ENCODE measurements around the gene MYBBP1A.
"Not testable (repeated sequence)": the region's sequence is repeated elsewhere in the genome, so short reads cannot be mapped to it uniquely, and the experiment has no call there.

MYBBP1A gene

GRCh38 chr17:4554997-4555799, at the start of gene MYBBP1A:
Gene MYBBP1A, minus strand, starts transcription at chr17:4555384. Its CDS starts 60 bp downstream, at chr17:4555324.
- H3K4me3 ChIP-seq (ENCODE audit: low read length), result peak within 1 kb of the TSS; percentile 79
- H3K27me3 ChIP-seq (ENCODE audit: control insufficient read depth, insufficient read depth, low read length), result no peaks in the 10 kb centered on the region
- no peaks in the 10 kb centered on the region for H3K9me3 ChIP-seq (ENCODE audit: control insufficient read depth, low read length)
- H3K9ac ChIP-seq (ENCODE audit: low read length), result peak within 1 kb of the TSS; percentile 81
- peaks cover 31% of the 10 kb centered on the region for H3K4me1 ChIP-seq (ENCODE audit: control insufficient read depth, insufficient read depth, low read length)
- peaks cover 4% of the 10 kb centered on the region for H3K36me3 ChIP-seq (ENCODE audit: control insufficient read depth, insufficient read depth, low read length)

GRCh38 chr17:4604736-4605135, 49.6 kb upstream of the MYBBP1A start:
- H3K9me3 ChIP-seq (ENCODE audit: control insufficient read depth, low read length); H3K36me3 ChIP-seq (ENCODE audit: control insufficient read depth, insufficient read depth, low read length); H3K27me3 ChIP-seq (ENCODE audit: control insufficient read depth, insufficient read depth, low read length); H3K9ac ChIP-seq (ENCODE audit: low read length); H3K4me3 ChIP-seq (ENCODE audit: low read length): not testable (repeated sequence)
- H3K4me1 ChIP-seq (ENCODE audit: control insufficient read depth, insufficient read depth, low read length), result peaks cover 14% of the 10 kb centered on the region

GRCh38 chr17:4604111-4604644, 49.0 kb upstream of the MYBBP1A start:
- Histone ChIP-seq H3K36me3 (ENCODE audit: control insufficient read depth, insufficient read depth, low read length) (no peaks in the 10 kb centered on the region), H3K9ac (ENCODE audit: low read length) (no peak overlapping the region), H3K9me3 (ENCODE audit: control insufficient read depth, low read length) (no peaks in the 10 kb centered on the region), H3K4me3 (ENCODE audit: low read length) (no peak overlapping the region), H3K4me1 (ENCODE audit: control insufficient read depth, insufficient read depth, low read length) (peaks cover 16% of the 10 kb centered on the region), H3K27me3 (ENCODE audit: control insufficient read depth, insufficient read depth, low read length) (no peaks in the 10 kb centered on the region)

- no peaks in the 10 kb centered on the region for H3K9me3 ChIP-seq (ENCODE audit: control insufficient read depth, low read length)
- peaks cover 4% of the 10 kb centered on the region for H3K27me3 ChIP-seq (ENCODE audit: control insufficient read depth, insufficient read depth, low read length)
- H3K9ac ChIP-seq (ENCODE audit: low read length), result no peak overlapping the region
- no peak overlapping the region for H3K4me3 ChIP-seq (ENCODE audit: low read length)
- H3K4me1 ChIP-seq (ENCODE audit: control insufficient read depth, insufficient read depth, low read length), result peaks cover 5% of the 10 kb centered on the region
- no peaks in the 10 kb centered on the region for H3K36me3 ChIP-seq (ENCODE audit: control insufficient read depth, insufficient read depth, low read length)
Measured at GRCh38 chr17:4602041-4602440, 46.9 kb upstream of the MYBBP1A start.

- Histone ChIP-seq H3K9ac (ENCODE audit: low read length) (no peak overlapping the region), H3K4me3 (ENCODE audit: low read length) (no peak overlapping the region), H3K36me3 (ENCODE audit: control insufficient read depth, insufficient read depth, low read length) (no peaks in the 10 kb centered on the region), H3K4me1 (ENCODE audit: control insufficient read depth, insufficient read depth, low read length) (peaks cover 4% of the 10 kb centered on the region), H3K9me3 (ENCODE audit: control insufficient read depth, low read length) (no peaks in the 10 kb centered on the region), H3K27me3 (ENCODE audit: control insufficient read depth, insufficient read depth, low read length) (peaks cover 4% of the 10 kb centered on the region)
Measured at GRCh38 chr17:4601326-4601725, 46.1 kb upstream of the MYBBP1A start.

- H3K9me3 ChIP-seq (ENCODE audit: control insufficient read depth, low read length), result no peaks in the 10 kb centered on the region
- peaks cover 4% of the 10 kb centered on the region for H3K27me3 ChIP-seq (ENCODE audit: control insufficient read depth, insufficient read depth, low read length)
- no peak overlapping the region for H3K4me3 ChIP-seq (ENCODE audit: low read length)
- no peaks in the 10 kb centered on the region for H3K36me3 ChIP-seq (ENCODE audit: control insufficient read depth, insufficient read depth, low read length)
- H3K4me1 ChIP-seq (ENCODE audit: control insufficient read depth, insufficient read depth, low read length), result peaks cover 4% of the 10 kb centered on the region
- H3K9ac ChIP-seq (ENCODE audit: low read length), result no peak overlapping the region
Measured at GRCh38 chr17:4600563-4600962, 45.4 kb upstream of the MYBBP1A start.

GRCh38 chr17:4599505-4600281, 44.5 kb upstream of the MYBBP1A start:
- Histone ChIP-seq H3K4me3 (ENCODE audit: low read length) (no peak overlapping the region), H3K9me3 (ENCODE audit: control insufficient read depth, low read length) (no peaks in the 10 kb centered on the region), H3K4me1 (ENCODE audit: control insufficient read depth, insufficient read depth, low read length) (peaks cover 13% of the 10 kb centered on the region), H3K9ac (ENCODE audit: low read length) (no peak overlapping the region), H3K36me3 (ENCODE audit: control insufficient read depth, insufficient read depth, low read length) (no peaks in the 10 kb centered on the region), H3K27me3 (ENCODE audit: control insufficient read depth, insufficient read depth, low read length) (peaks cover 4% of the 10 kb centered on the region)

- Histone ChIP-seq H3K4me1 (ENCODE audit: control insufficient read depth, insufficient read depth, low read length) (peaks cover 14% of the 10 kb centered on the region), H3K9ac (ENCODE audit: low read length) (no peak overlapping the region)
Measured at GRCh38 chr17:4598776-4599504, 43.8 kb upstream of the MYBBP1A start.

GRCh38 chr17:4597975-4598374, 42.8 kb upstream of the MYBBP1A start:
- Histone ChIP-seq H3K36me3 (ENCODE audit: control insufficient read depth, insufficient read depth, low read length) (no peaks in the 10 kb centered on the region), H3K9ac (ENCODE audit: low read length) (no peak overlapping the region), H3K4me3 (ENCODE audit: low read length) (no peak overlapping the region), H3K4me1 (ENCODE audit: control insufficient read depth, insufficient read depth, low read length) (peaks cover 14% of the 10 kb centered on the region), H3K27me3 (ENCODE audit: control insufficient read depth, insufficient read depth, low read length) (peaks cover 4% of the 10 kb centered on the region), H3K9me3 (ENCODE audit: control insufficient read depth, low read length) (no peaks in the 10 kb centered on the region)

More at GRCh38 chr17:4598776-4599504, 43.8 kb upstream of the MYBBP1A start:
- peaks cover 4% of the 10 kb centered on the region for H3K27me3 ChIP-seq (ENCODE audit: control insufficient read depth, insufficient read depth, low read length)
- no peak overlapping the region for H3K4me3 ChIP-seq (ENCODE audit: low read length)
- H3K36me3 ChIP-seq (ENCODE audit: control insufficient read depth, insufficient read depth, low read length), result no peaks in the 10 kb centered on the region
- H3K9me3 ChIP-seq (ENCODE audit: control insufficient read depth, low read length), result no peaks in the 10 kb centered on the region

GRCh38 chr17:4596636-4597380, 41.6 kb upstream of the MYBBP1A start:
- H3K36me3 ChIP-seq (ENCODE audit: control insufficient read depth, insufficient read depth, low read length), result no peaks in the 10 kb centered on the region
- H3K9me3 ChIP-seq (ENCODE audit: control insufficient read depth, low read length), result no peaks in the 10 kb centered on the region
- H3K9ac ChIP-seq (ENCODE audit: low read length), result no peak overlapping the region
- H3K27me3 ChIP-seq (ENCODE audit: control insufficient read depth, insufficient read depth, low read length), result peaks cover 4% of the 10 kb centered on the region
- peaks cover 14% of the 10 kb centered on the region for H3K4me1 ChIP-seq (ENCODE audit: control insufficient read depth, insufficient read depth, low read length)
- H3K4me3 ChIP-seq (ENCODE audit: low read length), result no peak overlapping the region

- H3K9ac ChIP-seq (ENCODE audit: low read length); H3K9me3 ChIP-seq (ENCODE audit: control insufficient read depth, low read length); H3K4me3 ChIP-seq (ENCODE audit: low read length); H3K36me3 ChIP-seq (ENCODE audit: control insufficient read depth, insufficient read depth, low read length); H3K27me3 ChIP-seq (ENCODE audit: control insufficient read depth, insufficient read depth, low read length): not testable (repeated sequence)
- peaks cover 14% of the 10 kb centered on the region for H3K4me1 ChIP-seq (ENCODE audit: control insufficient read depth, insufficient read depth, low read length)
Measured at GRCh38 chr17:4595685-4596342, 40.6 kb upstream of the MYBBP1A start.

All from mucosa of stomach (tissue), 1 donor.